Keratinocyte (primary cell): Measurements from ENCODE around the gene UBIAD1. TPM values are rescaled to one million over a fixed set of nuclear protein-coding genes. Genes with fewer than 3 reads are reported as not detected.

ENCODE experiments used
- DNase-seq: peaks from one replicate; pipeline ENCODE4 v3.0.0-alpha.2; 2011; ENCODE audit warnings: low read depth, missing footprints, low spot score
- FAIRE-seq: peaks from 2 replicates; lab custom pipeline; 2011; peaks lifted over from hg19 to GRCh38; lab: Jason Lieb, UNC
- H2AFZ ChIP-seq: 2 replicates; pipeline ENCODE4 v1.6.0; 2012; ENCODE audit warnings: low read length, control low read depth, inconsistent platforms; ENCODE audit not compliant: control insufficient read depth
- H3K27ac ChIP-seq: 2 replicates; pipeline ENCODE4 v1.5.1; 2011; ENCODE audit warnings: low read length; ENCODE audit not compliant: control insufficient read depth, insufficient read depth
- H3K27me3 ChIP-seq: 3 replicates; pipeline ENCODE4 v1.6.0; 2011; ENCODE audit warnings: low read length; ENCODE audit not compliant: control insufficient read depth, insufficient read depth; ENCODE audit errors: extremely low read depth
- H3K36me3 ChIP-seq, 2 experiments: 2 replicates in 1 of 2; 3 replicates in 1 of 2; pipeline ENCODE4 v1.5.1; 2011; ENCODE audit warnings: low read length in 2 of 2, mild to moderate bottlenecking in 1 of 2; ENCODE audit not compliant: control insufficient read depth in 2 of 2, insufficient read depth in 2 of 2; ENCODE audit errors: extremely low read depth in 1 of 2
- H3K4me1 ChIP-seq: 3 replicates; pipeline ENCODE4 v1.5.1; 2011; ENCODE audit warnings: low read length; ENCODE audit not compliant: control insufficient read depth, insufficient read depth; ENCODE audit errors: extremely low read depth
- H3K4me2 ChIP-seq: 3 replicates; pipeline ENCODE4 v1.6.0; 2011; ENCODE audit warnings: low read depth, low read length; ENCODE audit not compliant: control insufficient read depth, insufficient read depth; ENCODE audit errors: extremely low read depth
- H3K4me3 ChIP-seq, 3 experiments: fragments of 200-600 bp in 1 of 3; sonication (generic) in 1 of 3; 2 replicates in 2 of 3; 3 replicates in 1 of 3; pipeline ENCODE4 v1.5.1; 2011 to 2016; ENCODE audit warnings: low read length in 3 of 3, mild to moderate bottlenecking in 3 of 3, control low read depth in 2 of 3, inconsistent platforms in 1 of 3, low read depth in 1 of 3, mixed read lengths in 1 of 3, mixed run types in 1 of 3, moderate library complexity in 1 of 3; ENCODE audit not compliant: control insufficient read depth in 2 of 3, insufficient read depth in 2 of 3; ENCODE audit errors: extremely low read depth in 1 of 3
- H3K79me2 ChIP-seq: 2 replicates; pipeline ENCODE4 v1.6.0; 2012; ENCODE audit warnings: low read length; ENCODE audit not compliant: control insufficient read depth, insufficient read depth
- H3K9ac ChIP-seq: 3 replicates; pipeline ENCODE4 v1.6.0; 2011; ENCODE audit warnings: low read length; ENCODE audit not compliant: control insufficient read depth, insufficient read depth; ENCODE audit errors: extremely low read depth
- H3K9me1 ChIP-seq: 3 replicates; pipeline ENCODE4 v1.6.0; 2011; ENCODE audit warnings: low read length; ENCODE audit not compliant: control insufficient read depth, insufficient read depth; ENCODE audit errors: extremely low read depth
- H3K9me3 ChIP-seq: 2 replicates; pipeline ENCODE4 v1.5.1; 2012; ENCODE audit warnings: low read depth, low read length; ENCODE audit not compliant: control insufficient read depth
- H4K20me1 ChIP-seq: 3 replicates; pipeline ENCODE4 v1.6.0; 2011; ENCODE audit warnings: low read length; ENCODE audit not compliant: control insufficient read depth, insufficient read depth; ENCODE audit errors: extremely low read depth
- CTCF ChIP-seq, 3 experiments: IDR thresholded peaks in 1 of 3; conservative IDR thresholded peaks in 1 of 3; optimal IDR thresholded peaks in 1 of 3; 2 replicates in 2 of 3; 3 replicates in 1 of 3; pipeline versions ENCODE3 to v1.5.1; 2011; ENCODE audit warnings: low read length in 3 of 3, mild to moderate bottlenecking in 3 of 3, moderate library complexity in 2 of 3, control low read depth in 1 of 3, inconsistent platforms in 1 of 3; ENCODE audit not compliant: insufficient read depth in 2 of 3; ENCODE audit errors: extremely low read depth in 1 of 3
- EZH2 ChIP-seq: IDR thresholded peaks from one replicate; pipeline ENCODE4 v1.6.1; 2012; ENCODE audit warnings: inconsistent platforms, mild to moderate bottlenecking, low read length, moderate library complexity
- dilution Hi-C: fragments of 300-500 bp; cut with MboI; formaldehyde crosslinking; loops from one replicate; pipeline ENCODE4 v1.7.0; 2020; ENCODE audit warnings: low sequenced_read_pairs; ENCODE audit not compliant: extremely low pct_ligation_motif_present
- polyA plus RNA-seq, 5 experiments: library from polyadenylated mRNA; depleted of rRNA in 3 of 5; stranded (reverse) in 3 of 5; stranded (forward) in 1 of 5; unstranded in 1 of 5; fragments of >200 nt; gene quantifications; 1 replicate in 1 of 5; 2 replicates in 3 of 5; 3 replicates in 1 of 5; pipeline versions ENCODE4 v1.2.1 to v1.2.3, GENCODE V29; 2011 to 2012; ENCODE audit warnings: missing spikeins in 2 of 5, low read depth in 1 of 5, low replicate concordance in 1 of 5

UBIAD1 gene
- polyA plus RNA-seq, 1 donor (not counting 4 experiments of a cell fraction or from before 2014, with no cell fraction given), result 9.9 TPM

- dilution Hi-C loops, result no loop called here
- no peak for DNase-seq
- Histone ChIP-seq H2AFZ (no peak overlapping the region), H3K9me1 (no peaks in the 10 kb centered on the region), H3K27ac (no peak overlapping the region), H3K9ac (no peak overlapping the region), H3K27me3 (no peaks in the 10 kb centered on the region), H3K79me2 (peaks cover 19% of the 10 kb centered on the region), H4K20me1 (peaks cover 6% of the 10 kb centered on the region), H3K4me1 (peaks cover 6% of the 10 kb centered on the region), H3K36me3 (no peaks in the 10 kb centered on the region), H3K9me3 (no peaks in the 10 kb centered on the region), H3K4me2 (no peak overlapping the region), H3K4me3 (no peak overlapping the region)
- TF ChIP-seq EZH2 (no peak), CTCF (optimal IDR thresholded peaks at IDR 0.05 in 1 of 3, IDR thresholded peaks at IDR 0.05 in 1 of 3, conservative IDR thresholded peaks at IDR 0.05 in 1 of 3; ENCODE audit: extremely low read depth in 1 of 3, insufficient read depth in 2 of 3, low read length in 3 of 3) (no peak)
- FAIRE-seq, result no peak
Measured at GRCh38 chr1:11279630-11280029, 6.6 kb downstream of the UBIAD1 start.

- DNase-seq (no peak), FAIRE-seq (no peak)
- peaks cover 9% of the 10 kb centered on the region for H4K20me1 ChIP-seq
- H3K4me3 ChIP-seq, result no peak overlapping the region
- dilution Hi-C loops, result no loop called here
- peaks cover 7% of the 10 kb centered on the region for H3K79me2 ChIP-seq
- H3K27ac ChIP-seq, result no peak overlapping the region
- no peaks in the 10 kb centered on the region for H3K9me3 ChIP-seq
- peaks cover 2% of the 10 kb centered on the region for H3K4me1 ChIP-seq
- H3K36me3 ChIP-seq, result peaks cover under 1 to 7% of the 10 kb centered on the region in 2 experiments
- no peaks in the 10 kb centered on the region for H3K27me3 ChIP-seq
- H3K4me2 ChIP-seq, result no peak overlapping the region
- H2AFZ ChIP-seq, result no peak overlapping the region
- TF ChIP-seq EZH2 (no peak), CTCF (optimal IDR thresholded peaks at IDR 0.05 in 1 of 3, IDR thresholded peaks at IDR 0.05 in 1 of 3, conservative IDR thresholded peaks at IDR 0.05 in 1 of 3; ENCODE audit: extremely low read depth in 1 of 3, insufficient read depth in 2 of 3, low read length in 3 of 3) (no peak)
- H3K9me1 ChIP-seq, result no peaks in the 10 kb centered on the region
- H3K9ac ChIP-seq, result no peak overlapping the region
Measured at GRCh38 chr1:11280719-11281376, 7.8 kb downstream of the UBIAD1 start.
